ENCODE measurements around the gene RNF220.

Gene RNF220

GRCh38 chr1:44613941-44614340 is 208.9 kb downstream of the RNF220 start:
- Histone ChIP-seq H3F3A (ENCODE audit: low read depth) (no peaks in the 10 kb centered on the region), H3K9me3 (ENCODE audit: insufficient read depth, low read depth, low read length) (no peaks in the 10 kb centered on the region), H3K4me2 (ENCODE audit: low read depth, low read length, poor library complexity, severe bottlenecking) (no peak overlapping the region), H3K9ac (ENCODE audit: low read depth, low read length, poor library complexity, severe bottlenecking) (no peak overlapping the region), H3K27me3 (ENCODE audit: insufficient read depth, low read length, poor library complexity, severe bottlenecking) (no peaks in the 10 kb centered on the region), H3K79me2 (ENCODE audit: insufficient read depth, low read length) (no peaks in the 10 kb centered on the region), H3K9me2 (replicated peaks; ENCODE audit: low read depth, low read length) (no peaks in the 10 kb centered on the region), H3K4me1 (ENCODE audit: insufficient read depth, low read length, poor library complexity, severe bottlenecking) (no peaks in the 10 kb centered on the region), H4K20me1 (ENCODE audit: insufficient read depth, low read length, poor library complexity, severe bottlenecking) (no peaks in the 10 kb centered on the region), H2AFZ (ENCODE audit: low read length) (no peak overlapping the region), H3K36me3 (ENCODE audit: insufficient read depth, low read length) (peaks cover 30% of the 10 kb centered on the region; the same call in 1 of the 2 replicates), H3K4me3 (ENCODE audit: low read length, poor library complexity, severe bottlenecking) (no peak overlapping the region)
- TF ChIP-seq EZH2phosphoT487 (IDR thresholded peaks at IDR 0.05; ENCODE audit: borderline replicate concordance): no peak
- no peak for TF ChIP-seq CTCF (conservative IDR thresholded peaks at IDR 0.05; ENCODE audit: low read length)

DNA sequence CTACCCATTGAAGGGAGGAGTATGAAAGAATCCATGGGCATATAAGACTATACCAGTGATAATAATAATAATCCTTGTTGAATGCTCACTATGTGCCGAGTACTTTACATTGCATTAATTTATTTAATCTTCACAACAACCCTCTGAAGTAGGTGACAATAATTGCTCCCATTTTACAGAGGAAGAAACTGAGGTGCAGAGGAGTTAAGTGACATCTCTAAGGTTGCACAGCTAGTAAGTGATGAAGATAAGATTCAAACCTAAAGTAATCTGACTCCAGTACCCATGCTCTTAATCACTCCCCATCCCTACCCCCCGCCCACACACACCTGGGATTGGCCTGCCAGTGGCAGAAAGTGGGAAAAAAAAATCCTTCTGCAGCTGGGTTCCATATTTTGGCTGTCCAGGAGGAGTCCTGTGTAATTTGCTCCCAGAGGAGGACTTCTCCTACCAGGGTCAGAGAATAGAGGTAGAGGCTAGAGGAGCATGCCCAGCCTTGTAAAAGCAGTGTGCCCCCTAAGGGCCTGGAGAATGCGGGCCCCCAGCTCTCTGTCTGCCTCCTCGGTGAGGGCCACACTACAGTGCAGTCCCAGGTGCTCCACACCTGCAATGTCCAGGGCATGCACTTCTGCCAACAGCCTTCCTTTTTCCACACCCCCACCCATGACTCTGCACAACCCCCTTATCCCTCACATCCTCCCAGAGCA is 211.4 kb downstream of the RNF220 start:
- H3F3A ChIP-seq (ENCODE audit: low read depth): no peaks in the 10 kb centered on the region
- peaks cover 32% of the 10 kb centered on the region; the same call in 1 of the 2 replicates for H3K36me3 ChIP-seq (ENCODE audit: insufficient read depth, low read length)
- no peak overlapping the region for H3K4me3 ChIP-seq (ENCODE audit: low read length, poor library complexity, severe bottlenecking)
- H3K4me1 ChIP-seq (ENCODE audit: insufficient read depth, low read length, poor library complexity, severe bottlenecking): no peaks in the 10 kb centered on the region
- no peaks in the 10 kb centered on the region for H3K9me3 ChIP-seq (ENCODE audit: insufficient read depth, low read depth, low read length)
- H4K20me1 ChIP-seq (ENCODE audit: insufficient read depth, low read length, poor library complexity, severe bottlenecking): no peaks in the 10 kb centered on the region
- no peaks in the 10 kb centered on the region for H3K9me2 ChIP-seq (replicated peaks; ENCODE audit: low read depth, low read length)
- no peaks in the 10 kb centered on the region for H3K27me3 ChIP-seq (ENCODE audit: insufficient read depth, low read length, poor library complexity, severe bottlenecking)
- no peak for TF ChIP-seq CTCF (conservative IDR thresholded peaks at IDR 0.05; ENCODE audit: low read length)
- TF ChIP-seq EZH2phosphoT487 (IDR thresholded peaks at IDR 0.05; ENCODE audit: borderline replicate concordance): no peak
- no peaks in the 10 kb centered on the region for H3K79me2 ChIP-seq (ENCODE audit: insufficient read depth, low read length)
- H3K4me2 ChIP-seq (ENCODE audit: low read depth, low read length, poor library complexity, severe bottlenecking): no peak overlapping the region
- no peak overlapping the region for H2AFZ ChIP-seq (ENCODE audit: low read length)
- no peak overlapping the region for H3K9ac ChIP-seq (ENCODE audit: low read depth, low read length, poor library complexity, severe bottlenecking)

GRCh38 chr1:44616991-44617702 is 212.1 kb downstream of the RNF220 start:
- Histone ChIP-seq H3K4me2 (ENCODE audit: low read depth, low read length, poor library complexity, severe bottlenecking) (no peak overlapping the region), H3K9me3 (ENCODE audit: insufficient read depth, low read depth, low read length) (no peaks in the 10 kb centered on the region), H3K36me3 (ENCODE audit: insufficient read depth, low read length) (peaks cover 32% of the 10 kb centered on the region; the same call in 1 of the 2 replicates), H3K79me2 (ENCODE audit: insufficient read depth, low read length) (no peaks in the 10 kb centered on the region), H3F3A (ENCODE audit: low read depth) (no peaks in the 10 kb centered on the region), H3K4me1 (ENCODE audit: insufficient read depth, low read length, poor library complexity, severe bottlenecking) (no peaks in the 10 kb centered on the region), H3K9ac (ENCODE audit: low read depth, low read length, poor library complexity, severe bottlenecking) (no peak overlapping the region), H4K20me1 (ENCODE audit: insufficient read depth, low read length, poor library complexity, severe bottlenecking) (no peaks in the 10 kb centered on the region), H2AFZ (ENCODE audit: low read length) (no peak overlapping the region), H3K4me3 (ENCODE audit: low read length, poor library complexity, severe bottlenecking) (no peak overlapping the region), H3K9me2 (replicated peaks; ENCODE audit: low read depth, low read length) (no peaks in the 10 kb centered on the region), H3K27me3 (ENCODE audit: insufficient read depth, low read length, poor library complexity, severe bottlenecking) (no peaks in the 10 kb centered on the region)
- TF ChIP-seq CTCF (conservative IDR thresholded peaks at IDR 0.05; ENCODE audit: low read length) (no peak), EZH2phosphoT487 (IDR thresholded peaks at IDR 0.05; ENCODE audit: borderline replicate concordance) (no peak)
